ENCODE measurements around the gene DONSON. TPM values are rescaled to one million over a fixed set of nuclear protein-coding genes. Genes with fewer than 3 reads are reported as not detected.

The DONSON gene, protein sequence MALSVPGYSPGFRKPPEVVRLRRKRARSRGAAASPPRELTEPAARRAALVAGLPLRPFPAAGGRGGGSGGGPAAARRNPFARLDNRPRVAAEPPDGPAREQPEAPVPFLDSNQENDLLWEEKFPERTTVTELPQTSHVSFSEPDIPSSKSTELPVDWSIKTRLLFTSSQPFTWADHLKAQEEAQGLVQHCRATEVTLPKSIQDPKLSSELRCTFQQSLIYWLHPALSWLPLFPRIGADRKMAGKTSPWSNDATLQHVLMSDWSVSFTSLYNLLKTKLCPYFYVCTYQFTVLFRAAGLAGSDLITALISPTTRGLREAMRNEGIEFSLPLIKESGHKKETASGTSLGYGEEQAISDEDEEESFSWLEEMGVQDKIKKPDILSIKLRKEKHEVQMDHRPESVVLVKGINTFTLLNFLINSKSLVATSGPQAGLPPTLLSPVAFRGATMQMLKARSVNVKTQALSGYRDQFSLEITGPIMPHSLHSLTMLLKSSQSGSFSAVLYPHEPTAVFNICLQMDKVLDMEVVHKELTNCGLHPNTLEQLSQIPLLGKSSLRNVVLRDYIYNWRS
- total RNA-seq: 28.2 and 33.3 TPM in 2 replicates

DNA sequence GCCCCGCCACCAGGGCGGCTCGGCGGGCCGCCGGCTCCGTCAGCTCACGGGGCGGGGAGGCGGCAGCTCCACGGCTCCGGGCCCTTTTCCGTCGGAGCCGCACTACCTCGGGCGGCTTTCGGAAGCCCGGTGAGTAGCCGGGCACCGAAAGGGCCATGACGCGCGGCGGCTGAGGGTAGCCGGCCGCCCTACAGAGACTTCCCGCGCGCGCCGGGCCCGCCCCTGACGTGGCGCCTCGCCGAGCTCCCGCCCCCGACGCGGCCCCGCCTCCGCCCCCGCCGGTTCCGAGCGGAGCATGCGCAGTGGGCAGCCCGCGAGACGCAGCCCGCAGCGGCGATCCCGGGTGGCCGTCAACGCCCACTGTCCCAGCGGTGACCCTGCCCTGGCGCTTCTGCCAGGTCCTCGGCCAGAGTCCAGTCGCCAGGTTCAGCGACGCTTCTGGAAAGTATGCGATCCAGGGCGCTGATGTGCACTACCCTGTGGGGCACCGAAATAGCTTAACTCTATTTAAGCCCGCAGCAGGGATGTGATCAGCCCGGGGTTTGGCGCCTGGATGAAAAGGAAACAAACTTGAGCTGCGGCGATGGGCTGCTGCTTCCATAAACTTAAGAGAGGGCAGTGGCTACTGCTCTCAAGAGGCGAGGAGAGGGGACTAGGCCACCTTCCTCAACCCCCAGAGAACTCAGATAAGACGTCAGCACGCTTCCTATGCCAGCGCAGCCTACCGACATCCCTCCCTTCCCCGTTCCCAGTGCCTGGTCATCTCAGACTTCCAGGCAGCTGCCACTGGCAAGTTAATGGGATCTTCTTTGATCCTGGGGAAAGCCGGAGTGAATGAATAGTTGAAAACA lies at the start of gene DONSON:
Gene DONSON (minus strand): TSS at position 200 of the 851 bp plus-strand sequence. CDS start 43 bp downstream, at position 157.

DNA sequence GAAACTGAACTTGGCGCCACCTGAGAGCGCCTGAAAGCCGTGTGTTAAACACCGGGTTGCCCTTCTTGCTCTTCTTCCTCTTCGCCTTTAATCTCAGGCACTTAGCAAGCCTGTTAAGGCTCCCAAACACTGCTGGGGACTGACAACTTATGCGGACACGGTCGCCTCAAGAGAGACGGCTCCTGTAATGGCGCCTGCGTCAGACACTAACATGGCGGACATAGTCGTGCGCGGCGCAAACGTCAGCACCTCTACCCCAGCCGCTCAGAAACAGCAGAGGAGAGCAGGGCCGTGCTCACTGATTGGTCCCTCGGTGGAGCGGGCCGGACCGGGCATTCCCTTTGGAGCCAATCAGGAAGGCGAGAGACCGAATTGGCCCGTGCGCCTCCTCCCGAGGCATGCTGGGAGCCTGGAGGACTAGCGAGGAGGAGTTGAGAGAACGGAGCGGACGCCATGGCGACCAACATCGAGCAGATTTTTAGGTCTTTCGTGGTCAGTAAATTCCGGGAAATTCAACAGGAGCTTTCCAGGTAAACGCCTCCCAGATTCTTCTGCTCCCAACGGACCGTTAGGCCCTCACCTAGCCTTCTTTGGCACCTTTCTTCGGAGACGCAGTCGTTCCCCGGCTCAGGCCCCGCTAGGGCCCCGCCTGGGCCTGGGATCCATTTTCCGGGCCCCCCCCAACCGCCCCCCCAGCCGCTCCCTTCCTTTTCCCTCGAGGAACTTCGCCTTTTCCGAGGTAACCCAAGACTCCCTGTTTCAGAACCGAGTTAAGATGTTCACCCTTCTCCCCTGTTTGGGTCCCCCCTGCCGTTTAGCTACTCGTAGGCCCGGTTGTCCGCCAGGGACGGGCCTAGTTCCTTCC lies 45.6 kb downstream of the DONSON start, which contains the start of gene SON:
Gene SON (plus strand): TSS at position 399 of the 865 bp plus-strand sequence. CDS start 55 bp downstream, at position 454.

DNA sequence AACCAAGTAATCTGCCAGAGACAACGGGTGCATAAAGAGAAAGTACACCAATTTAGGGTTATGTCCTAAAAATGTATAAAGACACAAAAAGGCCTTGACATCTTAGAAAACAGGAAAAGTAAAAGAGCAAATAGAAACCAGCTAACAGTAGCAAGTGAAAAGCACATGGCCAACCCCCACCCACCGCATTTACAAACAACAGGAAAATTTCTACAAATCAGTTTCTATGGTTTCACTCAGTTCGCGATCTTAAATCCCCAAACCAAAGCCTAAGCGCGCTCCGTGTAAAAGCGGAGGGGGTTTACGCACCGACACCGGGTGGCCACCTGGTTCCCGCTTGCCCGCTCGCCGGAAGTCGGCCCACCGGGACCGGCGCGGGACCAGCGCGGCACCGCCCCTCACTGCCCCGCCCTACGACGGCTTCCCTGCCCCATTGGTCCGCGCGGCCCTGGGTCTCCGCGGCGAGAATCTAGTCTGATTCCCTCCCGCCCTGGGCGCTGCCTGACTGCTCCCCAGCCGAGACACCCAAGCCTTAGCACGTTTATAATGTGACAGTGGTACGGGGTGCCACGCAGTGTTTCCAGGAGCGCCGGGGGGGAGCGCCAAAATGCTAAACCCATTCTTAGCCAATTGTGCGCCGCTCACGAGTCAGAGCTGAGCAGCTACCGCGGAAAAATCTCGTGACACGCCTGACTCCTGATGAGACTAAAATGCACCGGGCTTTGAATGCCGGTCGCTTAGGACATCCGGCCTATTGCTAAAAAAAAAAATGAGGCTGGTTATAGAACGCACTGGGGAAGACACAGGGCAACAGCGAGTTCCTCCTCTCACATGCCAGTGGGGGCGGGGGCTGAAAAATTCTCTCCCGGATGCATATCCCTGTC lies 46.5 kb downstream of the DONSON start, which contains the start of gene GART:
Gene GART (minus strand): TSS at position 362 of the 884 bp plus-strand sequence. CDS start 2,802 bp downstream, outside the sequence.

Other genes with a start within 250 kb of the DONSON start
- 46.1 and 56.6 TPM in 2 replicates for gene IFNGR2, start 185.3 kb downstream of the DONSON start, total RNA-seq
- gene TMEM50B, start 108.7 kb downstream of the DONSON start, total RNA-seq: 26.2 and 38.2 TPM in 2 replicates
- gene DNAJC28, start 97.0 kb downstream of the DONSON start, total RNA-seq: 0.64 and 2.8 TPM in 2 replicates
- 109 and 151 TPM in 2 replicates for gene GART, start 46.6 kb downstream of the DONSON start, total RNA-seq
- 174 and 307 TPM in 2 replicates for gene SON, start 45.6 kb downstream of the DONSON start, total RNA-seq
- 17.8 and 23.1 TPM in 2 replicates for gene CRYZL1, start 53.1 kb upstream of the DONSON start, total RNA-seq
- gene ITSN1, start 53.8 kb upstream of the DONSON start, total RNA-seq: 41.2 and 48.8 TPM in 2 replicates

Measured in mammary microvascular endothelial cell (primary cell).